Naive B cell (primary cell): ENCODE data around the gene CAD. TPM values are rescaled to one million over a fixed set of nuclear protein-coding genes. Genes with fewer than 3 reads are reported as not detected.
"Not testable (repeated sequence)": the region's sequence is repeated elsewhere in the genome, so short reads cannot be mapped to it uniquely, and the experiment has no call there.

Experiments used
- ATAC-seq, 2 donors: fragments of 150-1000 bp; cut with Tn5 transposase; 2 replicates each; pipeline ENCODE4 v1.10.0; 2021; ENCODE audit warnings: low read depth in 2 of 2, mild to moderate bottlenecking in 2 of 2, moderate library complexity in 2 of 2
- DNase-seq: peaks from one replicate; pipeline ENCODE4 v3.0.0; 2022
- H3K27ac Mint-ChIP-seq, 6 donors: one replicate each; pipeline ENCODE4 v1.8.0; 2020 to 2022; ENCODE audit warnings: mild to moderate bottlenecking in 6 of 6, mixed read lengths in 6 of 6, moderate library complexity in 5 of 6, inconsistent platforms in 2 of 6
- H3K27me3 Mint-ChIP-seq, 3 donors: one replicate each; pipeline ENCODE4 v1.8.0; 2021 to 2022; ENCODE audit warnings: mixed read lengths in 3 of 3, mild to moderate bottlenecking in 1 of 3
- H3K36me3 Mint-ChIP-seq, 2 donors: one replicate each; pipeline ENCODE4 v1.8.0; 2020 to 2022; ENCODE audit warnings: mixed read lengths in 2 of 2, inconsistent platforms in 1 of 2, mild to moderate bottlenecking in 1 of 2
- H3K4me1 Mint-ChIP-seq, 3 donors: one replicate each; pipeline ENCODE4 v1.8.0; 2020 to 2022; ENCODE audit warnings: mixed read lengths in 3 of 3, inconsistent platforms in 1 of 3, mild to moderate bottlenecking in 1 of 3, moderate library complexity in 1 of 3
- H3K4me3 Mint-ChIP-seq, 8 donors: one replicate each; pipeline ENCODE4 v1.8.0; 2020 to 2022; ENCODE audit warnings: mild to moderate bottlenecking in 8 of 8, mixed read lengths in 8 of 8, moderate library complexity in 8 of 8, inconsistent platforms in 2 of 8
- H3K9me3 Mint-ChIP-seq, 7 donors: one replicate each; pipeline ENCODE4 v1.8.0; 2020 to 2022; ENCODE audit warnings: mixed read lengths in 7 of 7, mild to moderate bottlenecking in 5 of 7, inconsistent platforms in 2 of 7, moderate library complexity in 1 of 7
- polyA plus RNA-seq, 6 donors: library from polyadenylated mRNA; unstranded; fragments of 300-500 nt; fragmentation: Illumina TruSeq; gene quantifications; one replicate each; pipeline ENCODE4 v1.2.3, GENCODE V29; 2021; ENCODE audit warnings: low read depth in 6 of 6

CAD gene
- polyA plus RNA-seq = 10 to 100 TPM in 5 of 6 donors, 1 to 10 TPM in 1; 5.4 to 20.7 (median 14.0) TPM

DNA sequence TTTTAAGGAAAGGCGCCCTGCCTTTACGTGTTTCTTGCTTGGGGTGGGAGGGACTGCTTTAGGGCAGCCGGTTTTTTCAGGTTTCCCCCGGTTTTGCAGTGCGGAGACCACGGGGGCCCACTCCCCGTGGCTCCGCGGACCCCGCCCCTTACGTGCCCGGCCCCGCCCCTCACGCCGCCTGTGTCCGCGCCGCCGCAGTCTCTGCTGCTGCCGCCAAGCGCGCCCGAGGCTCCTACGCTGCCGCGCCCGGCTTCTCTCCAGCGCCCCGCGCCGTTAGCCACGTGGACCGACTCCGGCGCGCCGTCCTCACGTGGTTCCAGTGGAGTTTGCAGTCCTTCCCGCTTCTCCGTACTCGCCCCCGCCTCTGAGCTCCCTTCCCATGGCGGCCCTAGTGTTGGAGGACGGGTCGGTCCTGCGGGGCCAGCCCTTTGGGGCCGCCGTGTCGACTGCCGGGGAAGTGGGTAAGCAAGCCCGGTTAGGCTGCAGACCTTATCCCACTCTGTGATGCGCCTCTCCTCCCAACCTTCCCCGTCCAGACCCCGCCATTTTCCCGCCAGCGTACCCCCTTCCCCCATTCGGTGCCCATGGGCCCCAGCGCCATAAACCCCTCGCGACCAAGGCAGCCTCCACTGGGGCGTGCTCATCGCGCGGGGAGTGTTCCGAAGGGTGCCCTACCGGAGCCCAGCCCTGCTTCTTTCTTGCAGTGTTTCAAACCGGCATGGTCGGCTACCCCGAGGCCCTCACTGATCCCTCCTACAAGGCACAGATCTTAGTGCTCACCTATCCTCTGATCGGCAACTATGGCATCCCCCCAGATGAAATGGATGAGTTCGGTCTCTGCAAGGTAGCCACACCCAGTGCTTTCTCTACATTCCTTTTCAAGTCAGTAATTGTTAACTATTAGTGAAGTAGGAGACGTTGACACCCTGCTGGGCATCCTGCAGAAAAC lies at the start of gene CAD:
Gene CAD, plus strand, starts transcription at position 197 of the 949 bp plus-strand sequence. Its CDS starts 183 bp downstream, at position 380.
- Mint-ChIP-seq H3K9me3 (no peaks in the 10 kb centered on the region), H3K4me3 (peak within 1 kb of the TSS; percentile 90 to 99 (median 97)), H3K36me3 (peaks cover 4 to 6% of the 10 kb centered on the region in 2 donors), H3K4me1 (peaks cover 42 to 46% (median 42%) of the 10 kb centered on the region in 3 donors), H3K27ac (peak within 1 kb of the TSS; percentile 88 to 99 (median 95)), H3K27me3 (no peaks in the 10 kb centered on the region)
- DNase-seq = peak; percentile 79
- ATAC-seq = peak; percentile 63 to 69

DNA sequence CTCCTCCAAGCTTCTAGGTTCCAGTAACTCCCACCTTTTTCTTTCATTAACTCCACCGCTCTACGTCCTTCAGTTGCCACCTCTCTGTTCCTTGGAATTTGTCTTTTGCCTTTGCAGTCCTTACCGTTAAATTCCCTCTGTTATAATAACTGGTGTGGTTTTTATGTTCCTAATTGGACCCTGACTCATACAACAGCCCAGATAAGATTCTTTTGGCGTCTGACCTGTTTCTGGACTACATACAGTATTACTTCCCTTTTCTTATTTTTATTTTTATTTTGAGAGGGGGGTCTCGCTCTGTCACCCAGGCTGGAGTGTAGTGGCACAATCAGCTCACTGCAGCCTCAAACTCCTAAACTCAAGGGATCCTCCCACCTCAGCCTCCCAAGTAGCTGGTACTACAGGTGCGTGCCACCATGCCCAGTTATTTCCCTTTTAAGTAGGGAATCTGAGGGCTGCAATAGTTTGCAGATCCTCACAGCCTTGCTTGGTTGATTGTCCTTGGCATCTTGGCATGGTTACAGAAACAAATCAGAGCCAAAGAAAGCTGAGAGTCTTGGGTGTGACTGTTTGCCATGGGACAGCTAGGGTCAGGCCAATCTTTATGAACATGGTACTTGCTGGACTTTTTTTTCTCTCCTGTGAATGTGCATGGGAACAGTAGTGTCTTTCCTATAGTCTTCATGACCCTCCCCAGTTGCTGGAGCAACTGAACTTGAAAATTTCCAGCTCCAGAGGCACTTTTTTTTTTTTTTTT lies 46.4 kb upstream of the CAD start:
- H3K9me3 Mint-ChIP-seq = no peaks in the 10 kb centered on the region
- H3K27ac Mint-ChIP-seq = peak overlapping the region in 2 of 6 donors; percentile 42 to 76
- DNase-seq (no peak), ATAC-seq (peak; percentile 40 to 47)
- H3K4me3 Mint-ChIP-seq = peak overlapping the region in 5 of 8 donors; percentile 38 to 87 (median 58)
- H3K4me1 Mint-ChIP-seq = peaks cover 8 to 24% (median 13%) of the 10 kb centered on the region in 3 donors
- peaks cover 0 to 6% (median 0%) of the 10 kb centered on the region in 3 donors for H3K27me3 Mint-ChIP-seq
- no peaks in the 10 kb centered on the region for H3K36me3 Mint-ChIP-seq

DNA sequence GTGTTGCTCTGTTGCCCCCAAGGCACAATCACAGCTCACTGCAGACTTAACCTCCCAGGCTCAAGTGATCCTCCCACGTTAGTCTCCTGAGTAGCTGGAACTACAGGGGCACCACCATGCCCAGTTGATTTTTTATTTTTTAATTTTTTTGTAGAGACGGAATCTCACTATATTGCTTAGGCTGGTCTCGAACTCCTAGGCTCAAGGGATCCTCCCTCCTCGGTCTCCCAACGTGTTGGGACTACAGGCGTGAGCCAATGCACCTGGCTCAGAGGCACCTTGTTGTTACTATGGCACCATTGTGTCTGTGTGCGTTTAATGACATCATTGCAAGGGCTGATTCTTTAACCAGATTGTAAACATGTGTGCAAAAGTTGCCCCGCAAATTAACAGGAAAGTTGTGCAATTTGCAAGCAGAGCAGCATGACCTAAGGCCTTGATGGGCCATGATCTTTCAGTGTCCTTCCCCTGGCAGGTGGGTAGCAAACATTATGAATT lies 45.8 kb upstream of the CAD start:
- H3K27ac Mint-ChIP-seq = no peak overlapping the region
- H3K9me3 Mint-ChIP-seq = no peaks in the 10 kb centered on the region
- DNase-seq (no peak), ATAC-seq (no peak)
- H3K4me1 Mint-ChIP-seq = peaks cover 8 to 24% (median 13%) of the 10 kb centered on the region in 3 donors
- H3K27me3 Mint-ChIP-seq = peaks cover 4 to 13% (median 6%) of the 10 kb centered on the region in 3 donors
- H3K4me3 Mint-ChIP-seq = peak overlapping the region in 1 of 8 donors; percentile 68
- no peaks in the 10 kb centered on the region for H3K36me3 Mint-ChIP-seq

DNA sequence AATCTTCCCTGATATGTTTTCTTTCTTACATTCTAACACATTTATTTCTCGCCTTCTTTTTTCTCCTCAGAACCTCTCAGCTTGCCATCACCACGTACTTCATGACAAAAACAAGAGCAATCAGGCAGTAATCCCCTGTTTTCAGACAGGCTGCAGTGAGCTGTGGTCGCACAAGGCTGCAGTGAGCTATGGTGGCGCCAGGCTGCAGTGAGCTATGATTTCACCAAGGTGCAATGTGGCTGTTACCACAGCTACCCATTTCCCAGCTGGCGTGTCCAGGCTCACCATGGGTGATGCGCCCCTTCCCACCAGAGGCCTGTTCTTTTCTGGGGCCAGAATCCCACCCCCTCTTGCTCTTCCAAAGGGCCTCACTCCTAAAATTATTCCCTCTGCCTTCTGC lies 42.5 kb upstream of the CAD start:
- H3K36me3 Mint-ChIP-seq = no peaks in the 10 kb centered on the region
- no peak for ATAC-seq
- H3K27me3 Mint-ChIP-seq = peaks cover 12 to 24% (median 21%) of the 10 kb centered on the region in 3 donors
- DNase-seq = no peak
- H3K4me1 Mint-ChIP-seq = peaks cover 8 to 15% (median 8%) of the 10 kb centered on the region in 3 donors
- H3K27ac Mint-ChIP-seq = no peak overlapping the region
- no peak overlapping the region for H3K4me3 Mint-ChIP-seq
- H3K9me3 Mint-ChIP-seq = no peaks in the 10 kb centered on the region

DNA sequence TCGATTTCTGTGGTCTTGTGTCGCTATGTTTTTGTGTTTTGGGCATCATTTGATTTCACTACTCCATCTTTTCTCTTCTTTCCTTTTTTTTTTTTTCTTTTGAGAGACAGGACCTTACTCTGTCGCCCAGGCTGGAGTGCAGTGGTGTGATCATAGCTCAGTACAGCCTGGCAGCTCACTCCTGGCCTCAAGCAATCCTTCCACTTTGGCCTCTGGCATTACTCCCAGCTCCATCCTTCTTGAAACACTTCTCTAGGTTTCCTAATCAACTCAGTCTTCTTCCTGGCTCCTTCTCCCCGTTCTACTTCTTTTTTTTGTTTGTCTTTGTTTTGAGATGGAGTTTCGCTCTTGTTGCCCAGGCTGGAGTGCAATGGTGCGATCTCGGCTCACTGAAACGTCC lies 41.8 kb upstream of the CAD start:
- DNase-seq = no peak
- H3K36me3 Mint-ChIP-seq = no peaks in the 10 kb centered on the region
- H3K9me3 Mint-ChIP-seq = no peaks in the 10 kb centered on the region
- peaks cover 16 to 25% (median 24%) of the 10 kb centered on the region in 3 donors for H3K27me3 Mint-ChIP-seq
- no peak overlapping the region for H3K27ac Mint-ChIP-seq
- no peak overlapping the region for H3K4me3 Mint-ChIP-seq
- ATAC-seq = no peak
- H3K4me1 Mint-ChIP-seq = peaks cover 4 to 8% (median 6%) of the 10 kb centered on the region in 3 donors

DNA sequence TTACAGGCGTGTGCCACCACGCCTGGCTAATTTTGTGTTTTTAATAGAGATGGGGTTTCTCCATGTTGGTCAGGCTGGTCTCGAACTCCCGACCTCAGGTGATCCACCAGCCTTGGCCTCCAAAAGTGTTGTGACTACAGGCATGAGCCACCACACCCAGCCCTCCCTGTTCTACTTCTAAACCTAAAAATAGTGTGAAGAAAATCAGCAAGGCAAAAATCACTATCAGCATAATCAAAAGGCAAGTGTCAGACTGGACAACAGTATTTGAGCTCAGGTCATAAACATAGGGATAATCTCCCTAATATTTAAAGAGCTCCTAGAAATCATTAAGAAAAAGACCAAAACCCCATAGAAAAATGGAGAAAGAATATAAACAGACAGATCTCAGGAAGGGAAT lies 41.4 kb upstream of the CAD start:
- not testable (repeated sequence) for H3K9me3 Mint-ChIP-seq, H3K27ac Mint-ChIP-seq, H3K36me3 Mint-ChIP-seq, H3K4me1 Mint-ChIP-seq, H3K4me3 Mint-ChIP-seq, ATAC-seq, DNase-seq
- H3K27me3 Mint-ChIP-seq = peaks cover 19 to 28% (median 27%) of the 10 kb centered on the region in 3 donors

DNA sequence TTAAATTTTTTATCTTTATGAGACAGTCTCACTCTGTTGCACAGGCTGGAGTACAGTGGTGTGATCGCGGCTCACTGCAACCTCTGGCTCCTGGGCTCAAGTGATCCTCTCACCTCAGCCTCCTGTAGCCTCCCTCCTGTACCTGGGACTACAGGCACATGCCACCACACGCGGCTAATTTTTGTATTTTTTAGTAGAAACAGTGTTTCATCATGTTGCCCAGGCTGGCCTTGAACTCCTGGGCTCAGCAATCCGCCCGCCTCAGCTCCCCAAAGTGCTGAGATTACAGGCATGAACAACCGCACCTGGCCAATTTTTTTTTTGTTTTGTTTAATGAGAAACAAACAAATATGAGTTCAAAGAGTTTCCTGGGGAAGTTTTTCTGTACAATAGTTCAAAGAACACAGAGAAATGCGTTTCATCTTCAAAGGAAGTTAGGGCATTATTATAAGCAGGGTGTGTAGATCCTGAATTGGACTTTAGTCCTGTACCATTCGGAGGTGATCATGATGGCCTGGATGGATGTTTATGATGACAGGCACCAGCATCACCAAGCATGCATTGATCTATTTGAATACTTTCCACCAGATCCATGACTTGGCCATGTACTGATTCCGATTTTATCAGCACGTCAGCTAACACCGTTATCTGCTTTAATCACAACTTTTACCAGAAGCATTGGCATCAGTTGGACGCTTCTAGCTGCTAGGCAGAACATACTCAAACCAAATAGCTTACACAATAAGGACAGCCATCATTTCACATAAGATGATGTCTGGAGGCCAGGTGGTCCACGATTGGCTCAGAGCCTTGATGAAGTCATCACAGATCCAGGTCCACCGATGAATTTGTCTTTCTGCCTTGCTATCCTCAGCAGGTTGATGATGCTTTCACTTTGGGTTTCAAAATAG lies 39.5 kb upstream of the CAD start:
- no peak for ATAC-seq
- Mint-ChIP-seq H3K36me3 (no peaks in the 10 kb centered on the region), H3K4me1 (no peaks in the 10 kb centered on the region), H3K9me3 (no peaks in the 10 kb centered on the region), H3K4me3 (no peak overlapping the region), H3K27ac (no peak overlapping the region), H3K27me3 (peaks cover 35 to 40% (median 38%) of the 10 kb centered on the region in 3 donors)
- DNase-seq = no peak

DNA sequence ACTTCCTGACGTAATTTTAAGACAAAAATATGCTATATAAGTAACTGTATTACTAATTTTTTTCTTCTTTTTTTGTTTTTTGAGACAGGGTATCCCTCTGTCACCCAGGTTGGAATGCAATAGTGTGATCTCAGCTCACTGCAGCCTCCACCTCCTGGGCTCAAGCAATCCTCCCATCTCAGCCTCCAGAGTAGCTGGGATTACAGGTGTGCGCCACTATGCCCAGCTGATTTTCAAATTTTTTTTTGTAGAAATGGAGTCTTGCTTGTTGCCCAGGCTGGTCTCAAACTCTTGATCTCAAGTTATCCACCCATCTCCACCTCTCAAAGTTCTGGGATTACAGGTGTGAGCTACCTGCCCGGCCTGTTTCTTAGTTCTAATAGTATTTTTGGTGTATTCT lies 38.7 kb upstream of the CAD start:
- no peak for DNase-seq
- Mint-ChIP-seq H3K4me3 (no peak overlapping the region), H3K36me3 (no peaks in the 10 kb centered on the region), H3K27me3 (peaks cover 38 to 40% (median 40%) of the 10 kb centered on the region in 3 donors), H3K27ac (no peak overlapping the region), H3K9me3 (no peaks in the 10 kb centered on the region), H3K4me1 (no peaks in the 10 kb centered on the region)
- ATAC-seq = no peak

DNA sequence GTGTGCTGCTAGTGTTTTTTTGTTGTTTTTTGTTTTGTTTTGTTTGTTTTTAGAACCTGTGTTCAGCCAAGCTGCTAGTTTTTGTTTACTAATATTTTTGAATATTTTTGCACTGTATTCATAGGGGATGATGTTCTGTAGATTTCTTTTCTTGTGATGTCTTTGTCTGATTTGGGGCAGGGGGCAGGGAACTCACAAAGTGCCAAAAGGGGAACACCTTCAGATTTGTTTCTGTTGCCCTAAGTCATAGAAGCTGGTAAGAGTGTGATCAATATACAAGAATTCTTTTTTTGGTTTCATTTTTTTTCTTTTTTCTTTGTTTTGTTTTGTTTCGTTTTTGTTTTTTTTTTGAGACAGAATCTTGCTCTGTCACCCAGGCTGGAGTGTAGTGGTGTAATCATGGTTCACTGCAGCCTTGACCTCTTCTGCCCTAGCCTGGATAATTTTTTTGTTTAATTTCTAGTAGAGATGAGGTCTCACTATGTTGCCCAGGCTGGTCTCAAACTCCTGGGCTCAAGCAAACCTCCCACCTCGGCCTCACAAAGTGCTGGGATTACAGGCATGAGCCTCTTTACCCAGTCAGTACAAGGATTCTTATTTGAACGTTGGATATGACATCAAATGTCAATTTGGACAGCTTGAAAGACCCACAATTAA lies 37.7 kb upstream of the CAD start:
- DNase-seq = no peak
- Mint-ChIP-seq H3K27ac (no peak overlapping the region), H3K4me1 (no peaks in the 10 kb centered on the region), H3K9me3 (no peaks in the 10 kb centered on the region), H3K27me3 (peaks cover 43 to 48% (median 44%) of the 10 kb centered on the region in 3 donors), H3K4me3 (no peak overlapping the region), H3K36me3 (no peaks in the 10 kb centered on the region)
- no peak for ATAC-seq

DNA sequence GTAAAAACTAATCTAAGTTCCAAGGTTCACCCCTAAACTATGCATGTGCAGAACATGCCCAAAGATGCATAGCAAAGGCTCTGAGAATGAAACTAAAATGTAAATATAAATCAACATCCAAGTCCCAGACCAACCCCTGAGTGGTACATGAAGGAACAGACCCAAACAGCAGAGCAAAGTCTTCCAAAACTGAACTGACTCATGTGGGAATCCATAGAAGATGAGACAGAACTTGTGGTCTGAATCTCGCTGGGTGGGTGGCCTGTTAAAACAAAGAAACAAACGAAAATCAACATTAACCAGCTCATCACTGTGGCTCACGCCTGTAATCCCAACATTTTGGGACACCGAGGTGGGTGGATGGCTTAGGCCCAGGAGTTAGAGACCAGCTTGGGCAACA lies 34.8 kb upstream of the CAD start:
- peak overlapping the region in 1 of 8 donors; percentile 17 for H3K4me3 Mint-ChIP-seq
- no peak overlapping the region for H3K27ac Mint-ChIP-seq
- ATAC-seq (no peak), DNase-seq (no peak)
- no peaks in the 10 kb centered on the region for H3K9me3 Mint-ChIP-seq
- H3K36me3 Mint-ChIP-seq = no peaks in the 10 kb centered on the region
- H3K4me1 Mint-ChIP-seq = no peaks in the 10 kb centered on the region
- peaks cover 41 to 48% (median 42%) of the 10 kb centered on the region in 3 donors for H3K27me3 Mint-ChIP-seq

DNA sequence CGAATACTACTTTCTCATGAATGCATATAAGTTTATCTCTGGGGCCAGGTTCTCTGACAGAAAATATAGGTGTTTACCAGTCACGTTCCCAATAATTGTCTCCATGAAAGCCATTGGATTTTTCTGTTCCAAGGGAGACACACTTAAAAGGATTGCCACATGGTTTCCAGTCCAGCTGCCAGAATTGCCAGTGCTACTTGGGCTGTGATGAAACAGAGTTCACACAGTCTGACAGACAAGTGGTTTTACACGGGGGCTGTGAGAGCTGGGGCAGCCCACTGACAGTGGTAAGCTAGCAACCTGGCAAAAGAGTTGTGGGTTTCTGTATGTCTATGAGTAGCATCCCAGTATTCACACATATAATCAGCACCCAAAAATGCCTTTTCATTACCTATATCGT lies 33.1 kb upstream of the CAD start:
- no peaks in the 10 kb centered on the region for H3K4me1 Mint-ChIP-seq
- H3K27ac Mint-ChIP-seq = no peak overlapping the region
- DNase-seq = no peak
- H3K9me3 Mint-ChIP-seq = no peaks in the 10 kb centered on the region
- peaks cover 36 to 42% (median 40%) of the 10 kb centered on the region in 3 donors for H3K27me3 Mint-ChIP-seq
- ATAC-seq = no peak
- H3K36me3 Mint-ChIP-seq = no peaks in the 10 kb centered on the region
- no peak overlapping the region for H3K4me3 Mint-ChIP-seq

DNA sequence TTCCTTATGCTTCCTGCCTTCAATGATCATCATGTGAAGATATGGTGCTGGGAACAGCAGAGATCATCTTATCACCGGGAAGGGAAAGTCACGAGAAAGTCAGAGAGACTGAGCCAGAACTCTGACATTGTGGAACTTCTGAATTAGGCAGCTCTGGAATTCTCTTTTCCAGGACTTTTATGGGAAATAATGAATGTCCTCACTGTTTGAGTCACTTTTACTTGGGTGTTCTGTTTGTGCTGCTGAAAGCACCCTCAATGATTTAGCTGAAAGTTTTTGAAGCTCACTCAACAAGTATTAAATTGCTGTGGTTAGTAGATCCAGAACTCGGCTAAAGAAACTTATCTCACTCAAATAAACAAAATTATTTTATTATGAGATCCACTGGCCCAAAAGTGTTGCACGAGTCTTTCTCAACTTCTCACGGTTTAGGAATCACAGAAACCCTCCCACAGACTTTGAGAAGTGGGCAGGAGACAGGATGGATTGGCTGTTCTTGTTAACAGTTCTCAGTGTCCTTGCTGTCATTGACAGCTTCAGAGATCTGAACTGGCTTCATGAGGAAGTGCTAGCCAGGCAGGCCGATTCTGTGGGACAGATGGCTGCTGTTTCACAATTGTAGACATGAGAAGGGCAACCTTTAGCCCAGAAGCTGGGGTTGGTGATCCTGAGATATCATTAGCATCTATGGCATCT lies 31.7 kb upstream of the CAD start:
- no peaks in the 10 kb centered on the region for H3K36me3 Mint-ChIP-seq

More for the DNA sequence above, 31.7 kb upstream of the CAD start:
- ATAC-seq = no peak
- DNase-seq = no peak
- no peaks in the 10 kb centered on the region for H3K4me1 Mint-ChIP-seq
- H3K9me3 Mint-ChIP-seq = no peaks in the 10 kb centered on the region
- peaks cover 31 to 33% (median 32%) of the 10 kb centered on the region in 3 donors for H3K27me3 Mint-ChIP-seq
- no peak overlapping the region for H3K4me3 Mint-ChIP-seq
- no peak overlapping the region for H3K27ac Mint-ChIP-seq
